AG09309 (cell line): ENCODE measurements around the gene ITGB6.
A peak's percentile ranks its signal among the peaks of the same experiment; 100 is the strongest.

Source experiments
- DNase-seq: peaks from one replicate; pipeline ENCODE4 v3.0.0-alpha.2; 2010; ENCODE audit warnings: low read depth
- H3K4me3 ChIP-seq: 2 replicates; pipeline ENCODE4 v1.5.1; 2011; ENCODE audit warnings: mild to moderate bottlenecking, low read depth, low read length, moderate library complexity; ENCODE audit not compliant: control insufficient read depth
- TF ChIP-seq, protein P1 (sequence below): IDR thresholded peaks from 2 replicates; pipeline ENCODE4 v1.5.1; 2011; ENCODE audit warnings: mild to moderate bottlenecking, low read depth, low read length, inconsistent platforms; ENCODE audit not compliant: insufficient read depth, control insufficient read depth; ENCODE audit errors: missing control alignments

Gene ITGB6

GRCh38 chr2:160210599-160211138, 10.6 kb upstream of the ITGB6 start:
- no peak for DNase-seq
- no peak overlapping the region for H3K4me3 ChIP-seq
- TF ChIP-seq, protein P1, sequence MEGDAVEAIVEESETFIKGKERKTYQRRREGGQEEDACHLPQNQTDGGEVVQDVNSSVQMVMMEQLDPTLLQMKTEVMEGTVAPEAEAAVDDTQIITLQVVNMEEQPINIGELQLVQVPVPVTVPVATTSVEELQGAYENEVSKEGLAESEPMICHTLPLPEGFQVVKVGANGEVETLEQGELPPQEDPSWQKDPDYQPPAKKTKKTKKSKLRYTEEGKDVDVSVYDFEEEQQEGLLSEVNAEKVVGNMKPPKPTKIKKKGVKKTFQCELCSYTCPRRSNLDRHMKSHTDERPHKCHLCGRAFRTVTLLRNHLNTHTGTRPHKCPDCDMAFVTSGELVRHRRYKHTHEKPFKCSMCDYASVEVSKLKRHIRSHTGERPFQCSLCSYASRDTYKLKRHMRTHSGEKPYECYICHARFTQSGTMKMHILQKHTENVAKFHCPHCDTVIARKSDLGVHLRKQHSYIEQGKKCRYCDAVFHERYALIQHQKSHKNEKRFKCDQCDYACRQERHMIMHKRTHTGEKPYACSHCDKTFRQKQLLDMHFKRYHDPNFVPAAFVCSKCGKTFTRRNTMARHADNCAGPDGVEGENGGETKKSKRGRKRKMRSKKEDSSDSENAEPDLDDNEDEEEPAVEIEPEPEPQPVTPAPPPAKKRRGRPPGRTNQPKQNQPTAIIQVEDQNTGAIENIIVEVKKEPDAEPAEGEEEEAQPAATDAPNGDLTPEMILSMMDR = peak; percentile 78

- TF ChIP-seq, protein P1 = peak; percentile 2
- H3K4me3 ChIP-seq = no peak overlapping the region
- peak; percentile 90 for DNase-seq
These were observed 9.4 kb upstream of the ITGB6 start for GRCh38 chr2:160209516-160209856.

DNA sequence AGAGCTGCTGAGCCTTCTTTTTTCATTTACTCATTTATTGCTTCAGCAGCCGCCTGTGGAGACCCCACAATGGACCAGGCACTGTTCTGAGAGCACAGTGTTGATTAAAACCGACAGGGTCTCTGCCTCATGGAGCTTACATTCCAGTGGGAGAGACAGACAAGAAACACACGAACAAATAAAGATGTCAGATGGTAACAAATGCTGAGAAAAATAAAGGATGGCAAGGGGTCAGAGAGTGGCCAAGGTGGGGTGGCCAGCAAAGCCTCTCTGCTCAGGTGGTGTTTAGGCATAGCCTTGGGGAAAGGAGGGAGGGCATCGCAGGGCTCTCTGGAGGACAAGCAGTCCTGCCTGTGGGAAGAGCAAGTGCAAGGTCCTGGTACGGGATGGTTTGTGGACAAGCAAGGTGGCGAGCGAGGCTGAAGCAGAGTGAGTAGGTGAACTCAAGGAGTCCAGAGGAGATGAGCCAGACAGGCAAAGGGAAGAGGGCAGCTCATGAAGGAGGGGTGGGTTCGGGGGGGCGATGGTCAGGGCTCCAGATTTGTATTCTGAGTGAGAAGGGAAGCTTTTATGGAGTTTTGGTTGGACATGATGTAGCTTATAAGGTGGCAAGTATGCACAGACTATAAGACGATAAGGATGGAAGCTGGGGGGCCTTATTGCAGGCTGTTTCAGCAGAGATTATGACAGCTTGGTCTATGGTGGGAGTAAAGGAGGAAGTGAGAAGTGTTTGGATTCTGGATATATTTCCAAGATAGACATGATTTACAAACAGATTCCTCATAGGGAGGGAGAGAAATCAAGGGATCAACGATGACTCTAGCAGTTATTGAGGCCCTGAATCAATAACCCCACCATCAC, 8.8 kb upstream of the ITGB6 start:
- TF ChIP-seq, protein P1 = no peak
- DNase-seq = no peak
- H3K4me3 ChIP-seq = no peak overlapping the region

DNA sequence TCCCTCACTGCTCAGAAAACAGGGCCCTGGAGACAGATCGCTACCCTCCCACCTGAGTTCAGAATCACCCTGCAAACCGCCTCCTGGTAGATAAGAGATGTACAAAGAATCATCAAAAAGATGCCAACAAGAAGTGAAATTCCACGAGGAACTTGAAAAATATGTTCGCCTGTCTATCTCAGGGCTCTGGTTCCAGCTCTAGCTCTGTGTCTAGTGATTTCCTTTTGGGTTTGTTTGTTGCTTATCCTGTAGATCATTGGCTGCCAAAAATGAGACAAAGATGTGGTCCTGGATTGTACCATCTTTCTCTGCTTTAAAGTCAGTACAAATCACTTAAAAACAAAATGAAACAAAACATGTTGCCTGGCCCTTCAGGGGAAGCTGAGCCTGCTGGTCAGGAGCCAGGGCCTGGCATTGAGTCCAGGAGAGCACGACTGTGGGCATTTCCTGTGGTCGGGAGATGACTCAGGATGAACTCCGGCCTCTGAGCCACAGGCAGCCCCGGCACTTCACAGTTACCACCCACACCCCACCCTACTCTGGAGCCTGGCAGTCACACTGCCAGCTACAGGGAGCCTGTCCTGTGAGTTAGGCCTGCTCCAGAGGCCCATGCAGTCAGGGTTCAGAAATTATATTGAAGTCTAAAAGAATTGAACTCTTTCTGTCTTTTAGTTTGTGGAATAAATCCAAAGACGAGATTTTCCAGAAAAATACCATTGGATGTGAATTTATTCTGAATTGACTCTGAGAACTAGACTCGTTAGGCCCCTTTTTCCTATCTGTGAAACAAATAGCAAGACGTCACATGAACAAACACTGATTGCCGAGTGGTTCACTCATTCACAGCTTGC, 8.0 kb upstream of the ITGB6 start:
- H3K4me3 ChIP-seq = no peak overlapping the region
- TF ChIP-seq, protein P1 = no peak
- DNase-seq = peak; percentile 82

DNA sequence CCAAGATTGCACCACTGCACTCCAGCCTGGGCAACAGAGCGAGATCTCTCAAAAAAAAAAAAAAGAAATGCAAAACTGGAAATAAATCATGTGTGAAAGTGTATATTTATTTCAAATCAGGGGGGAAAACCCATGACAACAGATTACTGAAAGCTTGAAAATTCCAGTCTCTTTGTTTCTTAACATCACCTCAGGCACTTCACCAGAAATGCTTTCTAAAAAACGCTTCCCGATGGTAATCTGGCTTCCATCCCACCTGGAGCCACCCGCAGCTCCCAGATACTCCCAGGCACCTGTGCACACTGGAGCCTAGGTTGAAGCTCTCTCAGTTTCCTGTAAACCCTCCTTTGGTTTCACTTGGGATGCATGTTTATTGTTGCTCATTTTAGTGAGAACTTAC, 7.2 kb upstream of the ITGB6 start:
- H3K4me3 ChIP-seq = no peak overlapping the region
- no peak for DNase-seq
- TF ChIP-seq, protein P1 = no peak

GRCh38 chr2:160206436-160206835, 6.4 kb upstream of the ITGB6 start:
- no peak for DNase-seq
- TF ChIP-seq, protein P1 = no peak
- no peak overlapping the region for H3K4me3 ChIP-seq
